NCI-H526 treated with DMSO at 0.1 percent for 48 hours (cell line): Measurements from ENCODE around the gene TENT5C.

Experiments
- DNase-seq: peaks from one replicate; lab custom pipeline; 2025; lab: John Stamatoyannopoulos, UW

Gene TENT5C

DNA sequence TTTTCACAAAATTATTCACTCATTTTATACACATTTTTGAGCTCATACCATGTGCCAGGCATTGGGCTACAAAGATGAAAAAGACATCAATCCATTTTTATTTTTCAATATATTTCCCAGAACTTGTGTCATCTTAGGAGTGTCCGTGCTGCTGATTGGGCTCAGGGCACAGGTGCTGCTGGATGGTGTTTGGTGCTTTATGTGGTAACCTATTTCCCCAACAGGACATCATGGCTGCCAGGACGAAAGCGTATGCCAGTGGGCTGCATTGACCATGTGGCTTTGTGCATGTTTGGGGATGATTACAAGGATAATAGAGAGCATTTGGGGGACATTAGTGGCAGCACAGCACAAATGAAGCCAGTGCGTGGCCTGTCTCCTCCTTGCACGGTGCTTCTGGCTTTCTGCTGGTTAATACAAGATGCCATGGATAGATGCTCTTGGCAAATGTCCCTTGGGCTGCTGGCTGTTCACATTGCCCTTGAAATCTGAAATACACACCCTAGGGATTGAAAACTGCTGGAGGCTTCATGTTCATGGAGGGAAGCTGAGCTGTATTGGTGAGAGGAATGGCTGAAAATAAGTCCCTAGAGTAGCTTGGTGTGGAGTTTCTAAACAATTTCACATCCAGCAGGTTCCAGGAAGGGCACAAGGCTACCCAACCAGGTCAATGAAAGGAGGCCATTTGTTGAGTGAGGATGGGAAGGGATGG lies 52.3 kb downstream of the TENT5C start:
- no peak for DNase-seq

DNA sequence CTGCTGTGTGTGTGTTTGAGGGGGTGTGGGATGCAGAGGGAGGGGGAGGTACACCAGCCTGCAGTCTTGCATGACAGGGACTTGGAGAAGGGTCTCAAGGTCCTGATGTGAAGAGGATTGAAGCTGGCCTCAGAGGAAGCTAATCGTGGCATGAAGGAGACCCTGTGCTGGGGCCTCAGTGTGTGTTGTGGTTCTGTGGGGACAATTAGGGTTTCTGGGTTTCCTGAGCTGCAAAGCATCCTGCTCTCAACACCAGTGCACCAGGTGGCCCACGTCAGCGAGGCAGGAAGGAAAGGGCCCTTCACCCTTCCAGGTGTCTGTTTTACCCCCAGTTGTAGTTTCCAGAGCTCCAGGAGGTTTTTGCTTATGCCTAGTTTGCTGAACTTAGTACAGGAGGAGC lies 52.8 kb downstream of the TENT5C start:
- no peak for DNase-seq

DNA sequence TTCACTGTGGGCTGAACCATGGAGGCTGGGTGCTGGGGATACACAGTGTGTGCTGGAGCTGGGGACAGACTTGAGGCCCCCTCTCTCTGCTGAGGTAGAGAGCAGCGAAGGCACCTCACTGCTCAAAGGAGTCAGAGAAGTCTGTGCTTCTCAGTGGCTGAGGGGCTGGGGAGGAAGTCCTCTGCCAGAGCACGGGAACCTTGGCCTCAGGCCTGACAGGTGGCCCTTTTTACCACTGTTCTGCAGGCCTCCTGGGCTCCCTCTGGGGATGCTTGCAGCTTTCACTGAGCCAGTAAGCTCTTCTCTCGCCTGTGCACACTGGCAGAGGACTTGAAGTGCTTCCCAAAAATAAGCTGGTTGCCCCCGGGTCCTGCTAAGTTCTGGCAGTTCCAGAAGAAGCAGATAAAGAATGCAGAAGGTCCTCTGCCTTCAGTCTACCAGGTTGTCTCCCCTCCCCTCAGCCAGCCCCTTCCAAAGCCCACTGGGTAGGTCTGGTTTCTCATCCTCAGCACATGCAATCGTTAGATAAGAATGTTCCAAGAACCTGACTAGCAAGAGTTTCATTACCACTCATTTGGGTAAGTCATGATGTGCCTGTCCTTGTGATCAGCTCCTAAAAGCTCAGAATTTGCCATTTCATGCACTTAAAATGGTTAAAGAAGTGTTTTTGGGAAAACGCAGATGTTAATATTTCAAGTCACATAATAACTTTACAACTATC lies 53.9 kb downstream of the TENT5C start:
- no peak for DNase-seq

DNA sequence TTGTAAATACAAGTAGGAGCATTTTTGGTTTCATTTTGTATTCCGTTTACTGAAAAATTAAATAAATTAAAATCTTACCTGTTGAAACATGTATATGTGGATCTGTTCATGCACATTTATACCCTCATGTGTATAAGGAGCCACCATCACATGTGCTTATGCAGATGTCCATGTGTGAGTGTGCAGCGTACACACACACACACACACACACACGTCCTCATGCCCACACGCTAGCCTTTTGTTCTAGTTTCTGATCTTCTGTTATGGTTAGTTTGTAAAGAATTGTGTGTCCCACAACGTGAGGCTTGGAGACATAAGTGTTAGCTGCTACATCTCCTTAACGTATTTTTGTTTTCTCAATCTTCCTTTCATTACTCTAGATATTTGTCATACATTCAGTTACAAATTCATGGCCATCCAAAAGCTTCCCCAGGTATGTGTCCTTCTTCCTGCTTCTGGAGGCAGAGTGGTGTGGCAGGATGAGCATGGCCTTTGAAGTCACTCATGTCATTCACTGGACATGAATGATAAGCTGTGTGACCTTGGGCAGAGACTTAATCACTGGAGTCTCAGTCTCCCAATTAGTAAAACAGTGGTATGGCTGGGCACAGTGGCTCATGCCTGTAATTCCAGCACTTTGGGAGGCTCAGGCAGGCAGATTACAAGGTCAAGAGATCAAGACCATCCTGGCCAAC lies 54.6 kb downstream of the TENT5C start:
- DNase-seq = no peak

DNA sequence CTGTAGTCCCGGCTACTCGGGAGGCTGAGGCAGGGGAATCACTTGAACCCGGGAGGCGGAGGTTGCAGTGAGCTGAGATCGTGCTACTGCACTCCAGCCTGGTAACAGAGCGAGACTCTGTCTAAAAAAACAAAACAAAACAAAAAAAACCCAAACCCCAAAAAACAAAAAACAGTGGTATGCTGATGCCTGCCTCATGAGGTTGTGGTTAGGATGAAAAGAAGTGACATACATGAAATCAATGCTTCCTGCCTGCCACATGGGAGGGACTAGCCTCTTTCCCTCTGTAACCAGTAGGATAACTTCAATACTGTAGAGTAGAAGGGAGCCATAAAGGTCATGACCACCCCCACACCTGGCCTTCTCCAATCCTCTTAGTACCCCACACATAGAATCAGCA lies 55.2 kb downstream of the TENT5C start:
- no peak for DNase-seq

DNA sequence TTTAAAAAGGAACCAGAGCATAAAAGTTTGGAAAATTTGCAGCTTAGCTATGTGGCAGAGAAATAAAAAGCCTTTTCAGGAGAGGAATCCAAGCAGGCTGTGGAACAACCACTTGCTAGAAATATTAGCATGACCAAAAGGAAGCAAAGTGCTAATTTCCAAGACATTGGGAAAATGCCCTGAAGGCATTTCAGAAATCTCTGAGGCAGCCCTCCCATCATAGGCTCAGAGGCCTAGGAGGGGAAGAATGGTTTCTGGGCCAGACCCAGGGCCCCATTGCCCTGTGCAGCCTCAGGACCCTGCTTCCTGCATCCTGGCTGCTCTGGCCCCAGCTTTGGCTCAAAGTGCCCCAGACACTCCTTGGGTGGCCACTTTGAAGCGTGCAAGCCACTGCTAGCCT lies 56.8 kb downstream of the TENT5C start:
- DNase-seq = no peak

DNA sequence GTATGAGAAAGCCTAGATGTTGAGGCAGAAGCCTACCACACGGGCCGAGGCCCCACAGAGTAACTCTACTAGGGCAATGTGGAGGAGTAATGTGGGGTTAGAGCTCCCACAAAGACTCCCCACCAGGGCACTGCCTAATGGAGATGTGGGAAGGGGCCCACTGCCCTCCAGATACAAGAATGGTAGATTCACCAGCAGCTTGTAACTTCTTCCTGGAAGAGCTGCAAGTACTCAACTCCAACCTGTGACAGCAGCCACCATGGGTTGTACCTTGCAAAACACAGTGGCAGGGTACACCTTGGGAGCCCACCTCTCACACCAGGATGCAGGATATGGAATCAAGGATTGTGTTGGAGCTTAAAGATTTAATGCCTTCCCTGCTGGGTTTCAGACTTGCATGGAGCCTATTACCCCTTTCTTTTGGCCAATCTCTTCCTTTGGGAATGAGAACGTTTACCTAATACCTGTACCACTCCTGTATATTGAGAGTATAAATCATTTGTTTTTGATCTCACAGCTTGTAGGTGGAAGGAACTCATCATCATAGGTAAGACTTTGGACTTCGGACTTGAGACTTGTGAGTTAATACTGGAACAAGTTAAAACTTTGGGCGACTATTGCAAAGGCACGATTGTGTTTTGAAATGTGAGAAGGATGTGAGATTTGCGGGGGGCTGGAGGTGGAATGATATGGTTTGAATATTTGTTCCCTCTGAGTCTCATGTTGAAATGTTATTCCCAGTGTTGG lies 57.5 kb downstream of the TENT5C start:
- DNase-seq = no peak

DNA sequence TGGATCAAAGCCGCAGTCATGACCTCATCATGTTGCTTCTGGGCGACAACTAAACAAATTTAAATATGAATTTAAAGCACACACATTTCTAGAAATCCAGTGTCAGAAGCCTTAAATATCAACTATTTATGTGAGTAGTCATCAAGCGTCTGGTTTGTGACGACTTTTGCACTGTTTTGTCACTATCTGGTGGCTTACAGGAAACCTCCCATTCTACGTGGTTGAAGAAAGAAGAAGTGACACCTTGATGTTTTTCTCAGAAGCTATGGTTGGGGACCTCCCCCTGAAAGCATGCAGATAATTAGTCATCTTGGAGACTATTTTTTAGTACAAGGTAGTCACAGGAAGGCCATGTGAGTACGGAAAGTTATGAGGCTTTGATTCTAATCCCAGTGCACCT lies 58.5 kb downstream of the TENT5C start:
- DNase-seq = no peak

DNA sequence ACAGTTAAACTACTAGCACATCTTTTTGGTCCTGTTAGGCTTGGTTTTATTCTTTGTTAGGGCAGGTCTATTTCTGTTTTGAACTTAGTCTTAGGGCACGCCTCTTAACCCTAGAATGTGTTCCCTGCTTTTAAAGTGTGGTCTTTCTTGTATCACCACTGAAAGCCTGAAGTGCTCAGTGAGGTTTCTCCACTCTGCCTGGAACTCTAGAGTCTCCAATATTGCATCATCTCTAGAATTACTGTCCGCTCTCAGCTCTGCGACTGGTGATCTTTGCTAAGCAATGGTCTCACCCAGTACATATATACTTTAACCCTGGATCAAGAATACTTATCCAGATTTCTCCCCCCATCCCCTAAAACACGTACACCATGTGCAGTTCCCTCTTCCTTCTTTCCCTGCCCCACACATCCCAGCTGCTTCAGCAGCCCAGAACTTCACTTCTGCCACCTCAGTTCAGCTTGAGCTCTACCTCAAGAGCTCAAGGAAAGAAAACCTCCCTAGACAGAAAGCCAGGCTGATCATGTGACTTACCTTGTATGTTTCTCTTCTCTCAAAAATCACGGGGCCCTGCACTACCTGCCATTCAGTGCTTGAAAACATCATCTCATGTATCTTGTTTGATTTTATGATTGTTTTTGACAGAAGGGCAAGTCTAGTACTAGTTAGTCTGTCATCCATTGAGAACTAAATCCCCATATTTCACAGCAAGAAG lies 59.9 kb downstream of the TENT5C start:
- no peak for DNase-seq

DNA sequence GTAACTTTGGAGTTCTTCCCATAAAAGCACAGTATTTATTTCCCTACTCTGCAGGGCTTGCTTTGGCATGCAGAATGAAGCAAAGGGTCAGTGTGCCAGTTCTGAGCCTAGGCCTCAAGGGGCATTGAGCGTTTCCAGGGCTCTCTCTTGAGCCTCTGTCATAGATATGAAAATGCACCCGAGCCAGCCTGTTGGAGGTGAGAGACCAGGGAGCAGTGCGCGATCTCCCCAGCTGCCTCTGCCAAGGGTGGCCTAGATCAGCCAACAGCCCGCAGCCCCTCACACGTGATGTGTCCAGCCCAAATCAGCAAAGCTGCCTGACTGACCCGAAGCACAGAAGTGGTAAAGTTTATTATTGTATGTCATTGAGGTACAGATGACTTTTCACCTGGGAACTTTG lies 63.7 kb downstream of the TENT5C start:
- no peak for DNase-seq

DNA sequence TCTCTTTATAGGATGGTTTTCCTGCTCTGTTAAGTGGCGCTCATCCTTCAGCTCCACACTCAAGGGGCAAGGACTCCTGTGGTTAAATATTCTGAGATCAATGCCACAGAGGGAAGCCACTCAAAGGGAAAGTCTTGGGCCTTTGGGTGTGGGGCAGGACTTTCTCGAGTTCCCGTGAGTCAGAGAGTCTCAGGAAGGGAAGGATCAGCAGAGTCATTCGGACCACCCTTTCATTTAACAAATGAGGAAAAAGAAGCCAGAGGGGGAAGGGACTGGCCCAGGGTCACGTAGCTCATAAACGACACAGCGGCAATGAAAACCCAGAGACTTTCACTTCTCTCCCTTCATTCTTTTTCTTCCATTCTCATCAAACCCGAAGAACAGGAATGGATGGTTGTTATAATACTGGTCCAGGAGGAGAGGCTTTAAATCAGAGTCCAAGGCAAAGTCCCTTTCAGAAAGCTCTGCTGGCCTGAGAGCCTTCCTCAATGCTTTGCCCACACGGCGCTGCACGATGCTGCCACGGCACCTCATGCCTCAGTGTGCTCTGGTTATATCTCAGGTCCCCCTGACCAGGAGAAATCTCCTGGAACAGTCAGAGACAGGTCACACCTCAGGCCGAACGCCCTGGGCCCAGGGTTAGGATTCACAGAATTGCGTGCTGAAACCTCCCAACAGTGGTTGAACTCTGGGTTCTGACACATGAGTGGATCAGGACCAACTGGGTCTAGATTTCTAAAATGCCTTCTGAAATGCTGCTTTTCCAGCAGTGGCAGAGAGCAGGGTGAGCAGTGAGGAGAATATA lies 65.3 kb downstream of the TENT5C start:
- no peak for DNase-seq

DNA sequence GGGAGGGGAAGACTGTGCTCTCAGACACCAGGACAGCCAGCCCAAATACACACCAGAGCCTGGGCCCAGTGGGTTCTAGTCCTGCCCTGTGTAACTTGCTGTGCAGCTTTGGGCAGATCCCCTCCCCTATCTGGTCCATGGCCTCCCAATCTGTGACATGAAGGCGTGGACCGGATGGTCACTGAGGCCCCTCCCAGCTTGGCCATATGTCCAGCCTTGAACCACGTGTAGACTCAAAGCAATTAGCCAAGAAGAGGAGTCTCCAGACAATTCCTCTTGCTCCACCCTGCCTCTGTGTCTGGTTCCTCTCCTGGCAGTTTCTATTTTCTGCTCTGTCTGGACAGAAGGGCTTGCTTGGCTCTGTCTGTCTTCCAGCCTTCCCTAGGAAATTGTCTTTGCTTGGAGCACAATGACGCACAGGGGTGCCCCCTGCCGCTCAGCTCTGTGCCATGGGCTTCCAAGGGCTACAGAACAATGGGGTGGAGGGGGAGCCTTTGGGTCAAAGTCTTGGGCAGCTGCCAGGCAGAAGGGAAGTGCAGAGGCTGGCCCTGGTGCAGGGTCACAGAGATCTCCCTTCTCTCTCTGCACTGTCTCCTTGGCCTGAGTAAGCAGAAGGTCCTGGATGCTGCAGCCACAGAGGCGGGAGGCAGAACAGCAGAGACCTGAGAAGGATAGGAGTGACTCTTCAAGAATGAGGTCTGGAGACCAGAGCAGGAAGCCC lies 66.1 kb downstream of the TENT5C start:
- DNase-seq = no peak

DNA sequence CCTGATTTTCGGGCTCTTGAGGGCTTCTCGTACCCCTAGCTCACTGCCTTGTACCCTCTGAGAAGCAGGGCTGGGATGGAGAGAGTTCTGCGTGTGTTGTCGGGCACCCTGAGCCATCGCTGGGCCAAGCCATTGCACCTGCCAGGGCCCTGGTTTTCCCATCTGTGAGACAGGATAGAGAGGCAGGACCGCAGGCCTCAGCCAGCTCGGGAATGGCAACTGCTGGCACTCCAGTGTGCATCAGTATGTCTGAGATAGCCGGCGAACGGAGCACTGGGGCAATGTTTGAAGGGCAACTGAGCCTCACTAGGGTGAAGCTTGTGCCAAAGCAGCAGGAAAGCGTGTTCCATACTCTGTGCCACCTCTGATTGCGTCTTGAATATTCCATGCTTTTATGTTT lies 66.9 kb downstream of the TENT5C start:
- DNase-seq = no peak

DNA sequence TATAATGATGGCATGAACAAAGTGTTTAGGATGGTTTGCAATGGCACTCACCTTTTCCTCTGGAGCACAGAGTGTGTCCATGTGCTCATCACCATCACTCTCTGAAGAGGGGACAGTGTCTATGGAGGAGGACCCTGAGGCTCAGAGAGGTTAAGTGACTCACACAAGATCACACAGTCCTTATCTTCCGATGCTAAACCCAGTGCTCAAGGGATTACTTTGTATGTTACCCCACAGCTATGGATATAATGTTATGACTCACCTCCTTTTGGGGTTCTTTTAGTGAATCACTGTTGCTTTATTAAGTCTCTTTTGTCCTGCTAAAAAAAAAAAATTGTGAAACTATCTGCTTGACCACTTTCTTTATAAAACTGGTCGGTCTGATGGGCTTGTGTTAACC lies 67.6 kb downstream of the TENT5C start:
- DNase-seq = no peak

DNA sequence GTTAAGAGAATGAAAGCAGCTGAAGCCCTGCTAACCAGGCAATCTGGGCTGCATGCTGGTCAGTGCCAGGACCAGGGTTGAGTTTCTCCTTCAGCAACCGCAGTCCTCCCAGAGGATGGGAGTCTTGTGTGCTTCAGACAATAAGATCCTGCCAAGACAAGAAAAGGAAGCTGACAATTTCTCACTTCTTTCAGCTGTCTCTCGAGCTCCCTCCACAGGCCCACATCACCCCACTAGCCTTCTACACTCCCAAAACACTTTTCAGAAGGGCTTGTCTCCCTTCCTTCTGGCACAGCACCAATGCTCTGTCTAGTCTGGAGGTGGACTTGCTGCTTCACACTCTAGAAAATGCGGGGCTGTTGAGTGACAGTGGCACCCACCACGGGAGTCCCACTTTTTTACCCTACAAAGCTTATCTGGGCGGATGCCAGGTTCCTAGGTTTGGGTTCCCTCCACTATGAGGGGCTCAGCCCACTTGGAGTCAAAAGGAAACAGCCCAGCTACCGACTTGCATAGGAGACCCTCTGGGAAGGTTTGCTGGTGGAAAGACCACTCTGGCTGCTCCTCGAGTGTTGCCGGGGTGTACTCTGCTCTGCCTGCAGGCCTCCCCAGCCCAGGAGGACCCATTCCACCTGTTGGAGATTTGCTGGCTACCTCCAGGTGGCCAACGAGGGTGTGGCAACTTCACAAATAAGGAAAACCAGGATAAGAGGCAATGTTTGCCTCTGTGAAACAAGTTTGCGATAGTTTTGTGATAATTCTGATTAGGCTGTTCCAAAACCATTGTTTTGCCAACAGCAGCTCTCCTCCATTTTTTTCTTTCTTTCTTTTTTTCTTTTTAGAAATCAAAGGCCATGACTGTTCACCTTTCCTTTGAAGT lies 68.9 kb downstream of the TENT5C start:
- DNase-seq = no peak

DNA sequence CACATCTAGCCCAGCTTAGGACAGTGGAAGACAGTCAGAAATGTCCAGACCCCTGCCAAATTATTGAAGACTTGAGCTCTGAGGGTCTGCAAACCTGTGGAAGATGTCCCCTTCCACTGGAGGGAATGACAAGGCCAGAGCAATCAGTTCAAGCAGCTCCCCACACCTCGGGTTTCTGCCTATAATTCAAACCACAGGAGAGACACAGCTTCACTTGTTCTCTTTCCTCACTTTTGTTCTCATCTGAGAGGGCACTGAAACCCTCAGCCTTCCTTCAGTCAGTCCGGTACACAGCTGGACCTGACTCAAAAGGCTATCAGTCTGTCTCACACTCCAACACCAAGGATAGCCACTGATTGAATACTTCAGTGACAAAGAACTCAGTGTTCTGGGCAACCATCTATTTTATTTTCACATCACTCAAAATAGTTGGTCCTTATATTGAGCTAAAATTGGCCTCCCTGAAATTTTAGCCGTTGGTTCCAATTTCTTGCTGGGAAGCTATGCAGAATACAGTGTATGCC lies 70.1 kb downstream of the TENT5C start:
- DNase-seq = no peak

DNA sequence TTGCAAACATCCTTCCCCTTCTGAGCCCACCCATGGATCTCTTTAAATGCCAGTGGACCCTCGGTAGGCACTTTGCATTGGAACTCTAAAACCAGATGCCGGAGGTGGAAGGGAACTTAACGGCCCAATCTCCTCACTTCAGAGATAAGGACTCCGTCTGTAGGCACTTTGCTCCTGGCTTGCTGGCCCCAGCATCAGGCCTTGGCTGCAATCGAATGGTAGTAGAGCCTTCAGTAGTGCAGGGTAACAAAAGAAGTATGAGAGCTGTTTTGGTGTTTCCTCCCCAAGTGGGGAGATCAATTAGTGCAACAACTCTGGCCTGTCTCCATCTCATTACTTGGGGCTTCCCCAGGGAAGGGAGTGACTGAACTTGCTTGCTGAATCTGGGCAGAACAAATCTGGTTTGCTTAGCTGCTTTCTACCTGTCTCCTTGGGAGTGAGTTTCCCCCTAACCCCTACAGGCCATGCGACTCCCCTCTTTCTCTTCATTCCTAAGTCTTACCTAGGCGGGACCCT lies 70.8 kb downstream of the TENT5C start:
- DNase-seq = no peak
